ENCODE measurements around the gene PZP. TPM values are rescaled to one million over a fixed set of nuclear protein-coding genes. Genes with fewer than 3 reads are reported as not detected.
"Not testable (repeated sequence)": the region's sequence is repeated elsewhere in the genome, so short reads cannot be mapped to it uniquely, and the experiment has no call there.

The PZP gene
- total RNA-seq, 2 donors from 2014 or later = not detected

DNA sequence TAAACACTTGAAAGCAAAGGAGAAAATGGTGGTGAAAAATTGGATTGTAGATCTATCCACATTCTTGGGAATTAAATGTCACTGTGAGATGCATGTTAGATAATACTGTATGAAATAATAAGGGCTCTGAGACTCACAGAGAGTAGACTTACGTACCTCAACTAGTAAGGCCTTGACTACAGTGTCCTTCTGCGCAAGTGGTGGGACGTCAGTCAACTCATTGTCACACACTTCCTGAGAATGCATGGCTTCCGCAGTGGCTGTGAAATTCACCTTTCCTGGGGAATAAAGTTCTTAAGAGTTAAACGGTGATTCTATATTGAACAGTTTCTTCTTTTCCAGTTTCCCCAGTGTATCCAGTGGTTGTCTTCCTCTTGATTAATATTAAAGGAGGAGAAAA lies 32.6 kb upstream of the PZP start:
- peaks cover 13% of the 10 kb centered on the region for H3K4me1 ChIP-seq
- no peak overlapping the region for H3K4me3 ChIP-seq
- H3K9me3 ChIP-seq = no peaks in the 10 kb centered on the region
- no peaks in the 10 kb centered on the region for H3K36me3 ChIP-seq (replicated peaks in 1 of 2; ENCODE audit: insufficient read depth in 1 of 2, low read depth in 2 of 2)
- WGBS, 2 donors = 90 to 92% methylated on average over 5 of the region's 5 CpGs
- ATAC-seq = no peak
- peak overlapping the region in 1 of 4 donors; percentile 54 for H3K27ac ChIP-seq
- TF ChIP-seq, protein P1, sequence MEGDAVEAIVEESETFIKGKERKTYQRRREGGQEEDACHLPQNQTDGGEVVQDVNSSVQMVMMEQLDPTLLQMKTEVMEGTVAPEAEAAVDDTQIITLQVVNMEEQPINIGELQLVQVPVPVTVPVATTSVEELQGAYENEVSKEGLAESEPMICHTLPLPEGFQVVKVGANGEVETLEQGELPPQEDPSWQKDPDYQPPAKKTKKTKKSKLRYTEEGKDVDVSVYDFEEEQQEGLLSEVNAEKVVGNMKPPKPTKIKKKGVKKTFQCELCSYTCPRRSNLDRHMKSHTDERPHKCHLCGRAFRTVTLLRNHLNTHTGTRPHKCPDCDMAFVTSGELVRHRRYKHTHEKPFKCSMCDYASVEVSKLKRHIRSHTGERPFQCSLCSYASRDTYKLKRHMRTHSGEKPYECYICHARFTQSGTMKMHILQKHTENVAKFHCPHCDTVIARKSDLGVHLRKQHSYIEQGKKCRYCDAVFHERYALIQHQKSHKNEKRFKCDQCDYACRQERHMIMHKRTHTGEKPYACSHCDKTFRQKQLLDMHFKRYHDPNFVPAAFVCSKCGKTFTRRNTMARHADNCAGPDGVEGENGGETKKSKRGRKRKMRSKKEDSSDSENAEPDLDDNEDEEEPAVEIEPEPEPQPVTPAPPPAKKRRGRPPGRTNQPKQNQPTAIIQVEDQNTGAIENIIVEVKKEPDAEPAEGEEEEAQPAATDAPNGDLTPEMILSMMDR (IDR thresholded peaks at IDR 0.05) = no peak
- no peak for TF ChIP-seq POLR2A (IDR thresholded peaks at IDR 0.05)
- H3K27me3 ChIP-seq = no peaks in the 10 kb centered on the region
- DNase-seq = no peak
- intact Hi-C loops (cut with DNase I) = no loop called here

DNA sequence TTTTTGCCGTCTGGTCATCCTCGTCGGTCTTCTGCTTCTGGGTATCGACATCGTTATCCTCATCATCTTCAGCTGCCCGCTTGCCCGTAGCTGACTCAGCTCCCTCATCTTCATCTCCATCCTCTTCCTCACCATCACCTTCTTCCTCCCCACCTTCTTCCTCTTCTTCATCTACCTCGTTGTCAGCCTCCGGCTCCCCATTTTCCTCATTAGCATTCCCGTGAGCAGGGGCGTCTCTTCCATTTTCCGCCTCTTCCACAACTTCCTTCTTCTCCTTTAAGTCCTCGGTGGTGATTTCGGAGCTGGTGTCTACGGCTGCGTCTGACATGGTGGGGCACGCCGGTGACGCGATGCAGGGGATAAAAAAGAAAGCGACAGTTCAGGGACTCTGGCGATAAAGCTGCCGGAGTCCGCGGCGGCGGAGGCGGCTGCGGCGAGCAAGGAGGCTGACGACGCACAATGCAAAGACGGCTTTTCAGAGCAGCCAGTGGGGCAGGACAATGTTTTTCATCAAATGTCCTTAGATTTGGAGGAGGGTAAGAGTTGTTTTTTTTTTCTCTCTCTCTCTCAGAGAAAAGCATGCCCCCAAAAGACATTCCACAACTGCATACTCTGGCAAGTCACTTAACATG lies 31.9 kb upstream of the PZP start:
- DNase-seq; H3K36me3 ChIP-seq (replicated peaks in 1 of 2; ENCODE audit: insufficient read depth in 1 of 2, low read depth in 2 of 2); H3K9me3 ChIP-seq; intact Hi-C loops (cut with DNase I); H3K4me3 ChIP-seq; ATAC-seq; H3K4me1 ChIP-seq; H3K27me3 ChIP-seq: not testable (repeated sequence)
- 9 to 39% methylated on average over 28 to 32 of the region's 33 CpGs for WGBS, 2 donors
- H3K27ac ChIP-seq = peak overlapping the region in 3 of 4 donors; percentile 36 to 54 (median 48)
- peak in 1 of 3 donors; percentile 39 for TF ChIP-seq POLR2A (IDR thresholded peaks at IDR 0.05)

DNA sequence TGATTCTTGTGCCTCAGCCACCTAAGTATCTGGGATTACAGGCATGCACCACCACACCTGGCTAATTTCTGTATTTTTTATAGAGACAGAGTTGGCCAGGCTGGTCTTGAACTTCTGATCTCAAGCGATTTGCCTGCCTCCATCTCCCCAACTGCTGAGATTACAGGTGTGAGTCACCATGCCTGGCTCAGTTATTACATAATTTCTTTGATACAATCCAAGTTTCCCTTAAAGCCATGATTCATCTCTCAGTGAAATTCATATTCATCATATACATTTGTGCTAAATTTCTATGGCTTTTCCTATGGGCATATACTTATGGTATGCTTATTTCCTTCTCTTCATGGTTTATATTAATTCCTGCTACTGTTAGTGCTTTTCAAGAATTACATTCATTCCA lies 29.1 kb upstream of the PZP start:
- no peak for TF ChIP-seq POLR2A (IDR thresholded peaks at IDR 0.05)
- TF ChIP-seq, protein P1 (IDR thresholded peaks at IDR 0.05) = no peak
- Histone ChIP-seq H3K36me3 (replicated peaks in 1 of 2; ENCODE audit: insufficient read depth in 1 of 2, low read depth in 2 of 2) (no peaks in the 10 kb centered on the region), H3K9me3 (no peaks in the 10 kb centered on the region), H3K27ac (no peak overlapping the region), H3K4me1 (no peaks in the 10 kb centered on the region), H3K27me3 (no peaks in the 10 kb centered on the region), H3K4me3 (no peak overlapping the region)
- intact Hi-C loops (cut with DNase I) = no loop called here
- ATAC-seq = no peak
- DNase-seq = no peak
- 90 to 93% methylated on average over 1 of the region's 1 CpG for WGBS, 2 donors

DNA sequence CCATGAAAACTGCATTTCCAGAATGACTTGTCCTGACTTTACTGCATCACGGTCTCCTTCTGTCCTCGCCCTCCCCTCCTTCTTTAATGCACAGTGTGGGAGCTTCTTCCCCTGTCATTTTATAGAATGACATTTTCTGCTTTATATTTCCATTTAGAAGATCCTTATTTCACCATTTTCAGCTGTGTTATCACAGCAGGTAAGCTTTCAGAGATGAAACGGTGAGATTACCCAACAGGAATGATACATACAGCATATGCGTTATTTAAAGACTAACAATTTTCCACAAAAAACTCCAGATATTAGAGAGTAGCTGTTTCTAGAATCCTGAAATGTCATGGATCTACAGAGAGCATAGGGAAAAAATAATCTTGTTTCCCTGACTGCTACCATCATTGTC lies 27.3 kb upstream of the PZP start:
- intact Hi-C loops (cut with DNase I) = no loop called here
- H3K4me3 ChIP-seq = no peak overlapping the region
- H3K27ac ChIP-seq = no peak overlapping the region
- H3K9me3 ChIP-seq = no peaks in the 10 kb centered on the region
- ATAC-seq (no peak), DNase-seq (no peak)
- H3K4me1 ChIP-seq = no peaks in the 10 kb centered on the region
- no peaks in the 10 kb centered on the region for H3K27me3 ChIP-seq
- WGBS, 2 donors = 92 to 94% methylated on average over 4 of the region's 4 CpGs
- H3K36me3 ChIP-seq (replicated peaks in 1 of 2; ENCODE audit: insufficient read depth in 1 of 2, low read depth in 2 of 2) = no peaks in the 10 kb centered on the region
- TF ChIP-seq POLR2A (IDR thresholded peaks at IDR 0.05) = no peak
- TF ChIP-seq, protein P1 (IDR thresholded peaks at IDR 0.05) = no peak

DNA sequence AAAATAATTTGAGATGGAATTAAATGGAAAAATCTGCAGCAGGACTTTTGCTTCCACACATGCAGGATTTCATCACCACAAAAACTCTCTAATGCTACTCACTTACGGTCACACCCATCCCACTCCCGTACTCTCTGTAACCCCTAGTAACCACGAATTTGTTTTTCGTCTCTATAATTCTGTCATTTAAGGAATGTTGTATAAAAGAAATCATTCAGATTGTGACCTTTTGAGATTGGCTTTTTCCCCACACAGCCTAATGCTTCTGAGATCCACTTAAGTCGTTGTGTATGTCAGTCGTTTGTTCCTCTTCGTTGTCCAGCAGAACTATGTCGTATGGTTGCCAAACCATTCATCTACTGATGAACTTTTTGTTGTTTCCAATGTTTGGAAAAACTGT lies 19.8 kb upstream of the PZP start:
- TF ChIP-seq POLR2A (IDR thresholded peaks at IDR 0.05) = no peak
- TF ChIP-seq, protein P1 (IDR thresholded peaks at IDR 0.05) = no peak
- ATAC-seq (no peak), DNase-seq (no peak)
- intact Hi-C loops (cut with DNase I) = no loop called here
- Histone ChIP-seq H3K4me3 (no peak overlapping the region), H3K36me3 (replicated peaks in 1 of 2; ENCODE audit: insufficient read depth in 1 of 2, low read depth in 2 of 2) (no peaks in the 10 kb centered on the region), H3K9me3 (no peaks in the 10 kb centered on the region), H3K4me1 (peaks cover 5% of the 10 kb centered on the region), H3K27me3 (no peaks in the 10 kb centered on the region), H3K27ac (no peak overlapping the region)
- WGBS, 2 donors = 72 to 86% methylated on average over 8 of the region's 8 CpGs

Measured in body of pancreas (tissue), 4 donors.